GM18858 (cell line): Measurements from ENCODE around the gene OR9Q1.

ENCODE experiments used
- ATAC-seq: cut with Tn5 transposase; IDR thresholded peaks from one replicate; pipeline ENCODE4 v1.9.1; 2021; ENCODE audit not compliant: unreplicated experiment

The OR9Q1 gene

GRCh38 chr11:58222721-58223120 lies 199.0 kb downstream of the OR9Q1 start:
- ATAC-seq: no peak

- no peak for ATAC-seq
These were observed 204.4 kb downstream of the OR9Q1 start for GRCh38 chr11:58227956-58228615.
